ENCODE measurements around the gene MT1A.

Gene MT1A

GRCh38 chr16:56679078-56679730 is 40.7 kb downstream of the MT1A start:
- no peak for DNase-seq (ENCODE audit: low spot score)

DNA sequence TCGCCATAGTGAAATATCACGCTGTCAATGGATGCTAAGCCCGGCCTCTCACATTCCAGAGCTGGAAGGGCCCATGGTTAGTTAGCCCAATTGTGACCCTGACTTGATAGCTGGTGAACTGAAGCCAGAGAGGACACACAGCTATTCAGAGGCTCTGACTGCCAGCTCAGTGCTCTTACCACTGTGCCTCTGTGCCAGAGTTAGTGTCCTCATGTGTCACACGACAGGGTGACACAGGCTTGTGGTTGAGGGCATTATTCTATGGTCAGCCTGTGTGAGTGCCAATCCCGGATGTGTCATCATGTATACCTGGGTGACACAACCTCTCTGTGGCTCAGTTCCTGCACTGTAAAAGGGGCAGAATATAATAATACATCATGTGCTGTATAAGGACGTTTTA is 41.4 kb downstream of the MT1A start:
- DNase-seq (ENCODE audit: low spot score), result no peak

- peak; percentile 72 for DNase-seq (ENCODE audit: low spot score)
These were observed 43.7 kb downstream of the MT1A start, which contains the start of gene MT1X for GRCh38 chr16:56681939-56682702. TSS of gene MT1X (plus strand) at chr16:56682470. CDS start at chr16:56682541, 71 bp downstream.

DNA sequence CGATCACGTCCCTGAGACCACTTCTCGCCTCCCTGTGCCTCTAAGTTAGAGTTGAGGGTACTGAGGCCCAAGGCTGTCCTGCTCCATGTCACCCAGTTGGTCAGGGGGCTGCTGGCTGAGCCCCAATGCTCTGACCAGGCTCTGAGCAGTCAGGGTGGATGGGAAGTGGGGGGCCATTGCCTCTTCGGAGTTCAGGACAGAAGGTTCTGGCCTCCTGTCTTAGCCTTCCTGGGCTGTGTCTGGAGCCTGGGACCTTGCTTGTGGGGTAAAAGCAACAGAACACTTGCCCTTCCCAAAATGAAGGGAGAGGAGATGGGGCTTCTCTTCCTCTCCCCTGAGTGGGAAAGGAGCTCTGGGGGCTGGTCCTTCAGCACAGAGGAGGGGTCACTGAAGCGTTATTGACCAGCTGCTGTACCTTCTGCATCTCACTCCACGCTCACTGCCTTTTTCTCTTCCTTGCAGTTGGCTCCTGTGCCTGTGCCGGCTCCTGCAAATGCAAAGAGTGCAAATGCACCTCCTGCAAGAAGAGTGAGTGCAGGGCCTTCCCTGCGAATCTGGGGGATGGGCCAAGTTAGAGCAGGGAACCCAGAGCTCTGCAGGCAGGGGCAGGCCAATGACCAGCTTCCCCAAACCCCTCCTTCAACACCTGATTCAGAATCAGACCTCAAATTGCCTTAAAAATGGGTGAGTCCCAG is 44.4 kb downstream of the MT1A start:
- no peak for DNase-seq (ENCODE audit: low spot score)

DNA sequence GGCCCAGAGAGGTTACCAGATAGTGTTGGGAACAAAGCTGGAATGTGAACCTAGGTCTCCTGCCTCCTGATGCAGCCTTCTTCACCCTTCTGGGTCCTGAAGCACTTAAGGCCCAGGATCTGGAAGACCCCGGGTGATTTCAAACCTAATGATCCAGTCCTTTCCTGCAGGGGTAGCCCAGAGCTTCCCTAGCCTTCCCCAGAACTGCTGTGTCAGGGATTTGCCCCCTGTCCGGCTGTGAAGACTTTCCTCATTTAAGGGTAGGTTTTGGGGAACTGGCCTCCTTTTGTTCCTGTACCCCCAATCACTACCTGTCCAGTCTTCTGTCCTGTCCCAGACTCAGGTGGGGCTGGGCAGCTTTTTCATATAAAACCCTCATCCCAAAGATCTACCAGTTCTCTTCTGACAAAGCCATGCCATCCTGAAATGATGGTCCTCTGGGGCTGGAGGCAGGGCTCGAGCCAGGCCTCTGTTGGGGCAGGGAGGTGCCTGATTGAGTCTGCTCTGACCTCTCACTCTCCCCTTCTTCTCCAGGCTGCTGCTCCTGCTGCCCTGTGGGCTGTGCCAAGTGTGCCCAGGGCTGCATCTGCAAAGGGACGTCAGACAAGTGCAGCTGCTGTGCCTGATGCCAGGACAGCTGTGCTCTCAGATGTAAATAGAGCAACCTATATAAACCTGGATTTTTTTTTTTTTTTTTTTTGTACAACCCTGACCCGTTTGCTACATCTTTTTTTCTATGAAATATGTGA is 45.1 kb downstream of the MT1A start:
- DNase-seq (ENCODE audit: low spot score), result no peak

DNA sequence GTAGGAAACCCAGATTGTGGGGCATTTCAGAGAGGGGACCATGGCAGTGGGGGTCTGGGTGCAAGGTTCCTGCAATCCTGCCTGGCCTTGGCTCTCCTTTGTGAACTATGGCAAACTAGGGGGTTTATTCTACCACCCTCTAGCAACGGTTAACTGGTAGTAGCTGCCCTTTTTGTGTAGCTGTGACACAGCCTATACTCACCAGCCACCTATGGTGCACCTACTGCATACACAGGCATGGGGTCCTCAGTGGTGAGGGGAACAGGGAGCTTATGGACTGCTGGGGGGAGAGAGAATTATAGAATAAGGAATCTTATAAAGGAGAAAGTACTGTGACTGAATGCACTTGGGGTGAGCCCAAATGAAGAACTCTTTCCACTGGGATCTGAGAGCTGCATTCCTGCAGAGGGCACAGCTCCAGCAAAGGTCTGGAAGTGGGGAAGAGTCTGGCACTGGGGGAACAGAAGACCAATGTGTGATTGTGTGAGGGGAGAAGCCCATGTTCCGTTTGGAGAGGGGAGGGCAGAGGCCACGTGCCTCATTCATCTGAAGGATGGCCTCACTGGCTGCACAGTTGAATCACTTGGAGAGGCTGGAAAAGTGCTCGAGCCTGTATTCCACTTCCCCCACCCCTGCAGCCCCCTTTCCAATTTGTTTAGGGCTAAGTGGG is 45.9 kb downstream of the MT1A start:
- no peak for DNase-seq (ENCODE audit: low spot score)

- no peak for DNase-seq (ENCODE audit: low spot score)
These were observed 46.6 kb downstream of the MT1A start for GRCh38 chr16:56684926-56685590.

DNA sequence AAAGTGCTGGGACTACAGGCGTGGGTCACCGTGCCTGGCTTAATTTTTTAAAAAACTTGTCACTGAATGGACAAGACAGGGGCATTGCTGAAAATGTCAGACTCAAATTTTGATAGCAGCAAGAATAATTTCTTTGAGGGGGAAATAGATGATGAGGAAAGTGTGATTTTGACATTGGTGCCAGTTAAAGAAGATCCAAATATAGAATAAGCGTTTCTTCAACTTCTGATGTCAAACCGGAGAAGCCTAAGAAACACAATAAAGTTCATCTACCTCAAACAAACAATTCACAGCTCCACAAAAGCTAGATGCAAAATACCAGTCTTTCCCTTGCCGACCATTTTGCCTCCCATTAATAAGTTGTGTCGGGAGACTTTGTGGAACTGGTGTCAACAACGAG is 48.3 kb downstream of the MT1A start:
- DNase-seq (ENCODE audit: low spot score), result no peak

DNA sequence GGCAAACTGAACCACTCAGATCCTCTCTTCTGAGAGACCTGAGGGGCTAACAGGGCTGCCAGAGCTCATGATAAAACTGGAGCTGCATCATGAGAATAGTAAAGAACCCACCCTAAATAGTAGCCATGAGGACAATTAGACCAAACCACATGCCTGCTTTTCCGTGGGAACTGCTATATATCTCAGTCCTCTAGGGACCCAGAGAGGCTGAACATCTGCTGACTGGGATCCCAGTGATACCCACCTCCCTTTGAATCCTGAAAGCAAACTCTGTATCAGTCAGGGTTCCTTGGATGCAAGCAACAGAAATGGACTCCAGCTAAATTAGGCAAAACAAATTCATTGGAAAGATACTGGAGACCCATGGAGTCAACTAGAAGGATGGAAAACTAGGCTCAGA is 50.3 kb downstream of the MT1A start:
- DNase-seq (ENCODE audit: low spot score), result no peak

DNA sequence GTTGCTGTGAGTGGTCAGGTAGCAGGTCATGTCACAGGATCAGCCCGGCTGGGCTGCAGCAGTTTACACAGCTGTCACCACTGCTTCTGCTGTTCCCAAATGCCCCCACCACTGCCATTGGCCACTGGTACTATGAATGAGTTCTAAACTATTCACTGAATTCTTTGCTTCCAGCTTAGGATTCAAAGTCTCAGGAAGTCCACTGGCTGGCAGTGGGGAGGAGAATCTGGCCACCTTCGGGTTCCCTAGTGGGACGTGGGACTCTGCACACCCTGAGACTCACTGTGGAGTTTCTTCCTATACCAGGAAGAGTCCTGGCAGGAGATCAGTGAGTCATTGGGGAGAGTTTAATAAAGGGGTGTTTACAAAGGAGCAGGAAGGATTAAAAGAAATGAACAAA is 50.7 kb downstream of the MT1A start:
- DNase-seq (ENCODE audit: low spot score), result no peak
